ENCODE results near the gene TIAM1.

- TF ChIP-seq CTCF (conservative IDR thresholded peaks at IDR 0.05 in 1 of 2, IDR thresholded peaks at IDR 0.05 in 1 of 2; ENCODE audit: extremely low read depth in 1 of 2, insufficient read depth in 1 of 2, low read depth in 1 of 2, low read length in 2 of 2) = no peak
- TF ChIP-seq EZH2 (IDR thresholded peaks at IDR 0.05; ENCODE audit: borderline replicate concordance, low read length) = no peak
Observed at GRCh38 chr21:31132574-31133242, 211.4 kb downstream of the TIAM1 start.

All from mammary epithelial cell (primary cell).